ENCODE measurements around the gene RGL1. TPM values are rescaled to one million over a fixed set of nuclear protein-coding genes. Genes with fewer than 3 reads are reported as not detected.
A peak's percentile ranks its signal among the peaks of the same experiment; 100 is the strongest.

RGL1 gene
- total RNA-seq, 3 donors from 2014 or later (not counting 1 experiment from before 2014, with no cell fraction given): 0.16 to 0.52 (median 0.40) TPM

GRCh38 chr1:183947988-183948387 is 143.1 kb downstream of the RGL1 start:
- peaks cover 7 to 16% of the 10 kb centered on the region in 2 donors for H3K4me1 Mint-ChIP-seq
- no peaks in the 10 kb centered on the region for H3K27me3 Mint-ChIP-seq (ENCODE audit: low read depth in 2 of 2)
- H3K27ac Mint-ChIP-seq: no peak overlapping the region
- peaks cover 28% of the 10 kb centered on the region for H3K36me3 Mint-ChIP-seq
- no CpG with 5 or more reads among the region's 1 CpG for WGBS (ENCODE audit: insufficient coverage)
- H3K4me3 ChIP-seq (ENCODE audit: low read length): no peak overlapping the region
- H3K4me1 ChIP-seq (ENCODE audit: control insufficient read depth, insufficient read depth, low read length): no peaks in the 10 kb centered on the region
- intact Hi-C loops (cut with micrococcal nuclease): no loop called here
- no peak overlapping the region for H3K27ac ChIP-seq (ENCODE audit: low read length)
- ATAC-seq: no peak
- DNase-seq: no peak
- H3K36me3 ChIP-seq (ENCODE audit: control insufficient read depth, insufficient read depth, low read length): no peaks in the 10 kb centered on the region
- no peaks in the 10 kb centered on the region for H3K9me3 Mint-ChIP-seq
- H3K4me3 Mint-ChIP-seq: no peak overlapping the region
- H3K9me3 ChIP-seq (ENCODE audit: control insufficient read depth, insufficient read depth, low read length): no peaks in the 10 kb centered on the region
- H3K27me3 ChIP-seq (ENCODE audit: control insufficient read depth, insufficient read depth, low read length): no peaks in the 10 kb centered on the region
- TF ChIP-seq CTCF (IDR thresholded peaks at IDR 0.05): no peak

- Mint-ChIP-seq H3K27ac (no peak overlapping the region), H3K4me3 (no peak overlapping the region), H3K36me3 (peaks cover 22% of the 10 kb centered on the region), H3K27me3 (ENCODE audit: low read depth in 2 of 2) (no peaks in the 10 kb centered on the region), H3K9me3 (no peaks in the 10 kb centered on the region), H3K4me1 (peaks cover 19 to 22% of the 10 kb centered on the region in 2 donors)
- no peak for TF ChIP-seq CTCF (IDR thresholded peaks at IDR 0.05)
- intact Hi-C loops (cut with micrococcal nuclease): no loop called here
- Histone ChIP-seq H3K27ac (ENCODE audit: low read length) (no peak overlapping the region), H3K27me3 (ENCODE audit: control insufficient read depth, insufficient read depth, low read length) (no peaks in the 10 kb centered on the region), H3K4me3 (ENCODE audit: low read length) (no peak overlapping the region), H3K36me3 (ENCODE audit: control insufficient read depth, insufficient read depth, low read length) (no peaks in the 10 kb centered on the region), H3K9me3 (ENCODE audit: control insufficient read depth, insufficient read depth, low read length) (no peaks in the 10 kb centered on the region), H3K4me1 (ENCODE audit: control insufficient read depth, insufficient read depth, low read length) (peaks cover 25% of the 10 kb centered on the region)
- WGBS (ENCODE audit: insufficient coverage): no CpG with 5 or more reads among the region's 1 CpG
- no peak for ATAC-seq
- no peak for DNase-seq
Measured at GRCh38 chr1:183952101-183952500, 147.2 kb downstream of the RGL1 start.

- no peak overlapping the region for H3K4me3 ChIP-seq (ENCODE audit: low read length)
- H3K27ac Mint-ChIP-seq: peak overlapping the region in 1 of 2 donors; percentile 13
- H3K27me3 ChIP-seq (ENCODE audit: control insufficient read depth, insufficient read depth, low read length): no peaks in the 10 kb centered on the region
- no peak for TF ChIP-seq CTCF (IDR thresholded peaks at IDR 0.05)
- no peak overlapping the region for H3K27ac ChIP-seq (ENCODE audit: low read length)
- no peaks in the 10 kb centered on the region for H3K27me3 Mint-ChIP-seq (ENCODE audit: low read depth in 2 of 2)
- H3K36me3 Mint-ChIP-seq: peaks cover 14% of the 10 kb centered on the region
- DNase-seq: no peak
- H3K36me3 ChIP-seq (ENCODE audit: control insufficient read depth, insufficient read depth, low read length): no peaks in the 10 kb centered on the region
- WGBS (ENCODE audit: insufficient coverage): 68% methylated on average over 5 of the region's 5 CpGs
- intact Hi-C loops (cut with micrococcal nuclease): no loop called here
- no peak overlapping the region for H3K4me3 Mint-ChIP-seq
- no peaks in the 10 kb centered on the region for H3K9me3 Mint-ChIP-seq
- no peak for ATAC-seq
- peaks cover 32% of the 10 kb centered on the region for H3K4me1 ChIP-seq (ENCODE audit: control insufficient read depth, insufficient read depth, low read length)
- H3K4me1 Mint-ChIP-seq: peaks cover 19 to 22% of the 10 kb centered on the region in 2 donors
- H3K9me3 ChIP-seq (ENCODE audit: control insufficient read depth, insufficient read depth, low read length): no peaks in the 10 kb centered on the region
Measured at GRCh38 chr1:183953031-183953430, 148.1 kb downstream of the RGL1 start.

- Histone ChIP-seq H3K4me3 (ENCODE audit: low read length) (no peak overlapping the region), H3K36me3 (ENCODE audit: control insufficient read depth, insufficient read depth, low read length) (no peaks in the 10 kb centered on the region), H3K4me1 (ENCODE audit: control insufficient read depth, insufficient read depth, low read length) (peaks cover 32% of the 10 kb centered on the region), H3K27ac (ENCODE audit: low read length) (no peak overlapping the region), H3K9me3 (ENCODE audit: control insufficient read depth, insufficient read depth, low read length) (no peaks in the 10 kb centered on the region), H3K27me3 (ENCODE audit: control insufficient read depth, insufficient read depth, low read length) (no peaks in the 10 kb centered on the region)
- Mint-ChIP-seq H3K9me3 (no peaks in the 10 kb centered on the region), H3K36me3 (no peaks in the 10 kb centered on the region), H3K27me3 (ENCODE audit: low read depth in 2 of 2) (no peaks in the 10 kb centered on the region), H3K4me1 (peaks cover 19 to 22% of the 10 kb centered on the region in 2 donors), H3K4me3 (no peak overlapping the region), H3K27ac (peak overlapping the region in 1 of 2 donors; percentile 31)
- 98% methylated on average over 3 of the region's 3 CpGs for WGBS (ENCODE audit: insufficient coverage)
- intact Hi-C loops (cut with micrococcal nuclease): no loop called here
- TF ChIP-seq CTCF (IDR thresholded peaks at IDR 0.05): no peak
- ATAC-seq (no peak), DNase-seq (no peak)
Measured at GRCh38 chr1:183954496-183954895, 149.6 kb downstream of the RGL1 start.

All from natural killer cell (primary cell).